Measurements from ENCODE around the gene NRXN3. TPM values are rescaled to one million over a fixed set of nuclear protein-coding genes. Genes with fewer than 3 reads are reported as not detected.

NRXN3 gene
- total RNA-seq, 1 experiment from 2014 or later = not detected

GRCh38 chr14:79805636-79806035 lies 1635.5 kb downstream of the NRXN3 start:
- ATAC-seq = no peak
- in situ Hi-C loops (cut with HindIII; ENCODE audit: low pct_unique_long_range_greater_than_20kb, low sequenced_read_pairs) (no loop called here), intact Hi-C loops (cut with micrococcal nuclease; ENCODE audit: unreplicated experiment) (no loop called here)
- no peak overlapping the region for H3K27ac ChIP-seq (ENCODE audit: low read length)
- H3K4me1 ChIP-seq (ENCODE audit: control insufficient read depth, insufficient read depth, low read length) = no peaks in the 10 kb centered on the region
- H3K9me3 ChIP-seq (ENCODE audit: control insufficient read depth, insufficient read depth, low read depth, low read length) = no peaks in the 10 kb centered on the region
- no peak for DNase-seq (ENCODE audit: low read depth, low spot score)
- no peaks in the 10 kb centered on the region for H3K27me3 ChIP-seq (ENCODE audit: control insufficient read depth, insufficient read depth, low read length)
- POLR2A ChIA-PET = no interaction called here
- no peaks in the 10 kb centered on the region for H3K36me3 ChIP-seq (ENCODE audit: control insufficient read depth, insufficient read depth, low read length)
- no TSS peak for BruUV-seq (replicated peaks)
- no peak for TF ChIP-seq POLR2AphosphoS5 (IDR thresholded peaks at IDR 0.05; ENCODE audit: low read depth, low read length)
- no peak for TF ChIP-seq TCF7L2 (IDR thresholded peaks at IDR 0.05; ENCODE audit: low read depth, low read length)
- TF ChIP-seq SIN3A (IDR thresholded peaks at IDR 0.05; ENCODE audit: borderline replicate concordance, insufficient read depth, low read depth, low read length) = no peak
- no peak for TF ChIP-seq CTCF (IDR thresholded peaks at IDR 0.05)
- TF ChIP-seq REST (IDR thresholded peaks at IDR 0.05; ENCODE audit: insufficient read depth in 1 of 2, low read depth in 2 of 2, low read length in 1 of 2) = no peak
- no peak overlapping the region for H3K4me3 ChIP-seq (ENCODE audit: low read depth in 2 of 2, low read length in 2 of 2)
- CTCF ChIA-PET = no interaction called here

- ATAC-seq (no peak), DNase-seq (ENCODE audit: low read depth, low spot score) (no peak)
- H3K27ac ChIP-seq (ENCODE audit: low read length) = no peak overlapping the region
- ChIA-PET POLR2A (no interaction called here), CTCF (no interaction called here)
- no peaks in the 10 kb centered on the region for H3K36me3 ChIP-seq (ENCODE audit: control insufficient read depth, insufficient read depth, low read length)
- TF ChIP-seq TCF7L2 (IDR thresholded peaks at IDR 0.05; ENCODE audit: low read depth, low read length) = no peak
- TF ChIP-seq POLR2AphosphoS5 (IDR thresholded peaks at IDR 0.05; ENCODE audit: low read depth, low read length) = no peak
- TF ChIP-seq REST (IDR thresholded peaks at IDR 0.05; ENCODE audit: insufficient read depth in 1 of 2, low read depth in 2 of 2, low read length in 1 of 2) = no peak
- no peak for TF ChIP-seq SIN3A (IDR thresholded peaks at IDR 0.05; ENCODE audit: borderline replicate concordance, insufficient read depth, low read depth, low read length)
- no peak; the same call in 1 of the 2 replicates for TF ChIP-seq CTCF (IDR thresholded peaks at IDR 0.05)
- no TSS peak for BruUV-seq (replicated peaks)
- intact Hi-C loops (cut with micrococcal nuclease; ENCODE audit: unreplicated experiment) = no loop called here
- in situ Hi-C loops (cut with HindIII; ENCODE audit: low pct_unique_long_range_greater_than_20kb, low sequenced_read_pairs) = no loop called here
- no peaks in the 10 kb centered on the region for H3K4me1 ChIP-seq (ENCODE audit: control insufficient read depth, insufficient read depth, low read length)
- H3K4me3 ChIP-seq (ENCODE audit: low read depth in 2 of 2, low read length in 2 of 2) = no peak overlapping the region
- no peaks in the 10 kb centered on the region for H3K9me3 ChIP-seq (ENCODE audit: control insufficient read depth, insufficient read depth, low read depth, low read length)
- no peaks in the 10 kb centered on the region for H3K27me3 ChIP-seq (ENCODE audit: control insufficient read depth, insufficient read depth, low read length)
Observed at GRCh38 chr14:79809849-79810612, 1639.9 kb downstream of the NRXN3 start.

All from Panc1 (cell line).